ENCODE data around the gene BCAN.
"Not testable (repeated sequence)": the region's sequence is repeated elsewhere in the genome, so short reads cannot be mapped to it uniquely, and the experiment has no call there.

Gene BCAN

DNA sequence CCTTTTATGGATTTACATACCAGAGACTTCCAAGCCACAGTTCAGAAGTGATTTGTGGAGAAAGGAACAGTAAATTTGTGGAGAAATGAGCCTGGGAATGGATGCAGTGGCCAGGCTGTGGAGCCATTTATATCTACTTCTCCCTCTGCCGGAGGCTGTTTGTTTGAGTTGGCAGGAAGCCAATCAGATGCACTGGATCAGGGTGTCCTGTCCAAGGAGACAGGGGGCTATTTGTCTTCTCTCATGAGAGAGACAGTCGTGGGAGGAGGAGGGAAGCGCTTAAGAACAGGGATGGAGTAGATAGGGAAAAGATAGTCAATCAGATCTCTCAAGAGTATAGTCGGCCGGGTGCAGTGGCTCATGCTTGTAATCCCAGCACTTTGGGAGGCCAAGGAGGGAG lies 25.5 kb upstream of the BCAN start:
- DNase-seq = peak; percentile 69 to 77

DNA sequence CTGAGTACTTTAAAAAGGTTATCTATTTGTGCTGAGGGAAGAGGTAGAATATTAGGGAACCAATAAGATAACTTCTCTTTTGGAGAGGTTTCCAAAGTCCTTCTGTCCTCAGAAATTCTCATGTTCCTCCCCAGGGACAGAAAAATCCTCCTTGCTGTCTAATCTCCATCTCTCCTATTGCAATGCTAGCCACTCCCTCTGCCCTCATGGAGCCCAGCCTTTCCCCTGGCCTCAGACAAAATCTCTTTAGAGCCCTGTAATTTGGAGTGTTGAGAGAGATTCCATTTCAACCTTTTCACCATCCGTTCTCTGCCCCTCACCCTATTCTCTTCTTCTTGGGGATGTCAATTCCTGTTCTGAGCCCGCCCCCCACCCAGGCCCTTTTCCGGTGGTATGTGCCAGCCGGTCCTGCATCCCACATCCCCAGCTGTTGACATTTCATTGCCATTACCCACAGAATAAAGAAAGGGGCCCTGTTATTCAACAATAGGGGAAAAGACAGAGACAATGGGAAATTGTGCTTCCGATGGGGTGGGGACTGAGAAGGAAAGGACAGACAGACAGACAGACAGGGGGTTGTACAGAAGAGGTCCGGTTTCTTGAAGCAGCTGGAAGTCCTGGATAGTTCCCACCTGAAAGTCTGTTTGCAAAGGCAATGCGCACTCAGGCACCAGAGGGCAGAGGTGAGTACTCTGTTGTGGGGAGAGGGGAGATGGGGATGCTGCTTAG lies 22.9 kb upstream of the BCAN start, which contains the start of gene HAPLN2:
TSS of gene HAPLN2 (plus strand) at position 563 of the 729 bp plus-strand sequence. CDS start 4,076 bp downstream, outside the sequence.
- no peak for DNase-seq

DNA sequence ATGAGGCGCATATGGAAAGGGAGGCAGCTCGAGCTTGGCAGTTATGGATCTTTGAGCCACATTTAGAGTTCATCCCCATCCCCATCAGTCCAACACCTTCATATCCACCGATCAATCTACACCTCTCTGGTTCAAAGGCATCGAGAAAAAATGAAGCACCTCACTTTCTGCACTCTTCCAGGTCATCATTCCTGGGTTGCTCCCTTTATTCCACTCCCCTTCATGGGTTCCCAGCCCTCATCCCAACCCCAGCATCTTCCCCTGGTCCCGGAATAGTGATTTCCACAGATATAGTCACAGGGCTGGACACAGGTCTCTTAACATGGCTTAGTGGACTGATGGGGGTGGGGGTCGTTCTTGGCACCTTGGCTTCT lies 22.3 kb upstream of the BCAN start:
- no peak for DNase-seq

DNA sequence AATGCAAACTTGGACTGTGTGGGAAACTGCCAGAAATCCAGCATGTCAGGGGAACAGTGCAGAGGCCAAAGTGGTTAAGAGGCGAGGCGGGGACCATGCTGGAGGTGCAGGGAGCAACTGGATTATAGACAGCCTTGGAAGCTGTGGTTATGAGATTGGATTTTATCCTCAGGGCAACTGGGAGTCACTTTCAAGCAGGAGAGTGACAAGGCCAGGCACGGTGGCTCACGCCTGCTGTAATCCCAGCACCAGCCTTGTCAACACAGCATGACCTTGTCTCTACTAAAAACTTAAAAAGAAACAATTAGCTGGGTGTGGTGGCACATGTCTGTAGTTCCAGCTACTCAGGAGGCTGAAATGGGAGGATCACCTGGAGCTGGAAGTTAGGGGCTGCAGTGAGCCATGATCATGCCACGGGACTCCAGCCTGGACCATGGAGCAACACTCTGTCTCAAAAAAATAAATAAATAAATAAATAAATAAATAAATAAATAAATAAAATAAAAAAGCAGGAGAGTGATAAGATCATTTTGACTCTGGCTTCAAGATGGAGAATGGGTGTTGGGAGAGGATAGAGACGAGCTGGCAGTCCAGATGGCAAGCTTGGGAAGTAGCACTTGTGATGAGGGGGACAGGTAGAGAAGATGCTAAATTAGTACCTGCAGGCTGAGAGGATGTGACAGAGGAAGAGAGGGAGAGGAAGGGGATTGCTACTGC lies 19.2 kb upstream of the BCAN start:
- no peak for DNase-seq

DNA sequence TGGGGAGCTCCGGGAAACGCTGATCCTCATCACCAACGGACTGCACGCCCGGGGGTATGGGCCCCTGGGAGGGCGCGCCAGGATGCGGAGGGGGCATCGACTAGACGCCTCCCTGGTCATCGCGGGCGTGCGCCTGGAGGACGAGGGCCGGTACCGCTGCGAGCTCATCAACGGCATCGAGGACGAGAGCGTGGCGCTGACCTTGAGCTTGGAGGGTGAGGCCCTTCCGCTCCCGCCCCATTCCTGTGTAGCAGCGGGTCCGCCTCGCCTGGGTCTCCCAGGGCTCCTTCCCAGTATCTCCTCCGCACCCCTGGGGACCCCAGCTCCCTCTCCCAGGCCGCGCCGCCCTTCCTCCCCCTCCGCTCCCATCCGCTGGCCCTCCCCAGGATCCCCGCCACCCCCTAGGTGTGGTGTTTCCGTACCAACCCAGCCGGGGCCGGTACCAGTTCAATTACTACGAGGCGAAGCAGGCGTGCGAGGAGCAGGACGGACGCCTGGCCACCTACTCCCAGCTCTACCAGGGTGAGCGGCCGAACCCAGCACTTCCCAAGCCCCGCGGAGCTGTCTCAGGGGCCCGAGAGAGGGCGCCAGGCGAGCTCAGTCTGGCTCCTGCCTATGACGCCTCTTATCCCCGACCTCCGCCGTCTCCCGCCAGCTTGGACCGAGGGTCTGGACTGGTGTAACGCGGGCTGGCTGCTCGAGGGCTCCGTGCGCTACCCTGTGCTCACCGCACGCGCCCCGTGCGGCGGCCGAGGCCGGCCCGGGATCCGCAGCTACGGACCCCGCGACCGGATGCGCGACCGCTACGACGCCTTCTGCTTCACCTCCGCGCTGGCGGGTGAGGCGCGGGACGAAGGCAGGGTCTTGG lies 17.7 kb upstream of the BCAN start:
- DNase-seq = no peak

DNA sequence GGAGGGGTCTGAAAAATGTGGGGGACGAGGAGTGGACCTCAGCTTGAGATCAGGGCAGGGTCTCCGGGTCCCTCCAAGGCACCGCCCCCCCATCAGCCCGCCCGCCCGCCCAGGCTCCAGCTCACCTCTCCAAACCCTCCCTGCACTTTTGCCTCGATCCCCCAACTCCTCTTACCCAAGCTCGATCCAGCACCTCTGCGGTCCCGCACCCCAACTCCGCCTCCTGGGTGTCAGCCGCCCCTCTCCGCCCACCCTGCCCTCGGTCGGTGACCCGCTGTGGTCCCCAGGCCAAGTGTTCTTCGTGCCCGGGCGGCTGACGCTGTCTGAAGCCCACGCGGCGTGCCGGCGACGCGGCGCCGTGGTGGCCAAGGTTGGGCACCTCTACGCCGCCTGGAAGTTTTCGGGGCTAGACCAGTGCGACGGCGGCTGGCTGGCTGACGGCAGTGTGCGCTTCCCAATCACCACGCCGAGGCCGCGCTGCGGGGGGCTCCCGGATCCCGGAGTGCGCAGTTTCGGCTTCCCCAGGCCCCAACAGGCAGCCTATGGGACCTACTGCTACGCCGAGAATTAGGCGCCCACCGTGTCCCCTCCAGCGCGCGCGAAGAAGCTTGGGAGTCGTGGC lies 17.0 kb upstream of the BCAN start:
- no peak for DNase-seq

DNA sequence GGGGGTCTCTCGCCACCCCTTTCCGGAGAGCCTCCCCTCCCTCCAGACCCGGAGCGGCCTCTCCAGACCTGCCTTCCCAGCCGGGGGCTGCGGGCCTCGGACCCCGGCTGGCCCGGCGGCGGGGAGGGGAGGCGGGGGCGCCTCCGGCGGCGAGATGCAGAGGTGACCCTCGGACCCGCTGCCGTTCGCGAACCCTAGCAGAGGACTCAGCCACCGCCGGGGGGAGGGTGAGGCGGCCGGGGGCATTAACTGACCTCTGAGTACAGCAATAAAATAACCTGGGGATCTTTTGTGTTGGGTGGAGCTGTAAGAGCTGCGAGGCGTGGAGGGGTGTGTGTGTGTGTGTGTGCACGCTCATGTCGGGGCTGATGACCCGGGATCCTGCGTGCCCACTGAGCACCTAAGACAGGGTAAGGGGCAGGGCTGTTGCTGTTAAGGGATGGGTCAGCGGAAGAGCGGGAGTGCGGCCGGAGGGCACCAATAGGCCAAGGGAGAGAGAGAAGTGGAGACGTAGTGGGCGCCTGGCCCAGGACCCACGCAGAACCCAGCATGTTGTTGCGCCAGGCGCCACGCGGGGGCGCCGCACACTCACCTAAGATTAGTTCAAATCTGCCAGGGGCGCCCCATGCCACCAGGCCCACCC lies 16.4 kb upstream of the BCAN start:
- DNase-seq = peak; percentile 33 to 74

DNA sequence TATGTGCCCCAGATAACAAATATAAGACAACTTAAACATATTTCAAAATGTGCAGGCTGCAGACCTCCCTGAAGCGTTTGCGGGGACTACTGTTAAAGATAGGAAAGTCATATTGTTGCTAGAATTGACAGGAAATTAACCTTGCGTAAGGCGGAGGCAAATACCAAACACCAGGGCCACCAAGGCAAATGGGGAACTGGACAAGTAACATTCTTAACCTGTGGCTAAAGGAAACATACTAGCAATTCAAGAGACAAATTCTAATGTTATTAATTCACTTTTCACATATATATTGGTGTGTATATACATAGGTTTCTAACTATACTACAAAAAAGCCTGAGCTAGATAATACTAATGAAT lies 15.9 kb upstream of the BCAN start:
- DNase-seq = no peak

DNA sequence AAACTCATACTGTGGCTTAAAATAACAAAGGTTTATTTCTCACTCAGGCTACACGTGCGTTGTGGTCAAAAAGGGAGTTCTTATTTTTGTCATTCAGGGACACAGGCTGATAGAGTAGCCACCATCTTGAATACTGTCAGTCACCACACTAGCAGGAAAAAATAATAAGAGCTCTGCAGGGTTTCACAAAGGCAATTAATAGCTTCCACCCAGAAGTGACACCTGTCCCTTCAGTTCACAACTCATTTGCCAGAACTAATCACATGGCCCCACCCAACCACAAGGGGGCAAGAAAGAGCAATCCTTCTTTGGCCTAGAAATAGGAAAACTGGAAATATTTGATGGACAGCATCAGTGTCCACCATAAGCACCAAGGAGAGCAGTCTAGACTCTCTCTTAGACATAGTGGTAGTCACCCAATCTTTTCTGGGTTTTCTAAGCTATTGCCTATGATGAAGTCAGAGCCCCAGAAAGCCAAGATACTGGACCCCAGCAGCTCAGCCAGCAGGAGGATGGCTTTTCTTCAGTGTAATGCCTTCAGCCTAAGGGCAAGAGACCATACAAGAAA lies 14.5 kb upstream of the BCAN start:
- DNase-seq = peak; percentile 30 to 61

DNA sequence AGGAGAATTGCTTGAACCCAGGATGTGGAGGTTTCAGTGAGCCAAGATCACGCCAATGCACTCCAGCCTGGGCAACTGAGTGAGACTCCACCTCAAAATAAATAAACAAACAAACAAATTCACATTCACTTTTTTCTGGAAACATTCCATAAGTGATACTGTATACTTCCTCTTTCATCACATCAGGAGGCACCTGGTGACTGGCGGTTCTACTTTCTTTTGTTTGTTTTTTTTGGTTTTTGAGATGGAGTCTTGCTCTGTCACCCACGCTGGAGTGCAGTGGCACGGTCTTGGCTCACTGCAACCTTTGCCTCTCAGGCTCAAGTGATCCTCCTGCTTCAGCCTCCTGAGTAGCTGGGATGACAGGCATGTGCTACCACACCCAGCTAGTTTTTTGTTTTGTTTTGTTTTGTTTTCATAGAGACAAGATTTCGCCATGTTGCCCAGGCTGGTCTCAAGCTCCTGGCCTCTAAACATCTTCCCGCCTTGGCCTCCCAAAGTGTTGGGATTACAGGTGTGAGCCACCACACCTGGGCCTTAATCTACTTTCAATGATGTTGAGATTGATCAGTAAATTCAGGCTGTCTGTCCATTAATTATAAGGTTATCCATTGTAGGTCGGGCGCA lies 12.0 kb upstream of the BCAN start:
- DNase-seq = no peak

DNA sequence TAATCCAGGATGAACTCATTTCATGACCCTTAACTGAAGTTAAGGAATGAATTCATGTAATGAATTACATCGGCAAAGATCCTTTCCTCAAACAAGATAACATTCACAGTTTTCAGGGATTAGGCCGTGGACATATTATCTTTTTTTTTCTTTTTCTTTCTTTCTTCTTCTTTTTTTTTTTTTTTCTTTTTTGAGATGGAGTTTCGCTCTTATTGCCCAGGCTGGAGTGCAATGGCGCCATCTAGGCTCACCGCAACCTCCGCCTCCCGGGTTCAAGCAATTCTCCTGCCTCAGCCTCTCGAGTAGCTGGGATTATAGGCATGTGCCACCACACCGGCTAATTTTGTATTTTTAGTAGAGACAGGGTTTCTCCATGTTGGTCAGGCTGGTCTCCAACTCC lies 10.8 kb upstream of the BCAN start:
- not testable (repeated sequence) for DNase-seq

DNA sequence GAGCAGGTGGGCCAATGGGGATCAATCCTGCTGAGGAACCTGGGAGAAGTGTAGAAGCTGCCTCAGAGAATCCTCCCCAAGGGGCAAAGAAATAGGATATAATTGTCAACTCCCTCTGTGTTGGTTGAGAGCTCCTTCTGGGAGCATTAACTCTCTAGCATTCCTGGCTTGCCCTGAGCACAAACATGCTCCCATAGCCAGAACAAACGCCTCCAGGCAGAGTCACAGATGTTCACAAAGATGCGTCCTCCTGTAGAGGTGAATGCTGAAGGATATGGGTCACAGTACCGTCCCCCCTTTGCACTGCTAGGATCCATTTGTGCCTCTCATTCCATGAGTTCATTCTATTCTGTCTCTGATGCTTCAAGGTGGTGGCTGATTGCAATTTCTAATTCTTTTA lies 9.6 kb upstream of the BCAN start:
- no peak for DNase-seq

DNA sequence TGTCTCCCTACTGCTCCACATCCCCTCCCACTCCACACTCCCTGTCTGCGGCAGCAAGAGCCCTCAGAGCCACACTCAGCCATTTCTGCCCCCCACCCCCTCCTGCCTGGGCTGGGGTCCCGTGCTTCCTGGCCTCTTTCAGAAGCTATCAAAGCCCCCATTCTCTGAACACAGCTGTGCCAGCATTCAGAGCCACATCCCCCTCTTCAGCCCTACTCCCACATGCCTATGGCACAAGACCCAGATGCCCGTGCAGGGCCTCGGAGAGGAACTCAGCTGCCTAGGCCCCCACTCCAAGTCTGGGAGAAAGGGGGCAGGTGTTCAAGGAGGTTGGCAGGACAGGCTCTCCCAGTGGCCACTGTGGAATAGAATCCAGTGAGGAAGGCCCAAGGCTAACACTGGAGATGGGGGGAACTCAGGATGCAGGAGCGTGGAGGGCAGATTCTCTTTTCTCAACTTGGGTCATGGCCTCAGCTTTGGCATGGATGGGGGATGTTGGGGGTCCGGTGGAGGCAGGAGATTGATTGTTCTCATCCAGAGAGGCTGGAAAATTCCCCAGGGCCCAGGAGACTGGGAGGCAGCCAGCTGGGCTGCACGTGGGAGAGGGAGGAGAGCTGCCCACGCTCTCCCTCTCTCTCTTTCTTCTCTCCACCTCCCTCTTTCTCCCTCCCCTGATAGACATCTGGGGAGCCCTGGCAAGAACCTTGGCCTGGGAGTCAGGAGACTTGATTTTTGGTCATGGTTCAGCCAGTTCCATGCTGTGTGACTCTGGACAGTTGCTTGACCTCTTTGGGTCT lies 3.5 kb upstream of the BCAN start:
- DNase-seq = no peak

DNA sequence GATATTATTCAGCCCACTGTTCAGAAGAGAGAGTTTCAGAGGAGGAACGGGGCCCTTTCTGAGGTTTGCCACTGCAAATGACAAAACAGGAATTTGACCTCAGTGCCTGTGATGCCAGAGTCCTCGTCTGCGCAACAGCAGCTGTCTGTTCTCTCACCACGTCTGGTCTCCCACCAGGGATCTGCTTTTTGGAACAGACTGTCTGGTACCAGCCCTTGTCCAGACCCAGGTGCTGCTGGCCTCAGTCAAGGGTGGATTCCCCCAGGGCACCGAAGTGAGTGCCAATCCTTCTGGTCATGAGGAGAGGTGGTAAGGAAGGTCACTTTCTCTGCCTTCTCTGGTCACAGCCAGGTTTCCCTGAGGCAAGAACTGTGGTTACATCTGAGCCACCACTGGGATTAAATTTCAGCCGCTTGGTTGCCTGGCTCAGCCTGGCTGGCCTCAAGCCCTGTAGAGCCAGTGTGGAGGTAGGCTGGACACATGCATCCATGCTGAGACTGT lies 2.3 kb upstream of the BCAN start:
- DNase-seq = no peak

DNA sequence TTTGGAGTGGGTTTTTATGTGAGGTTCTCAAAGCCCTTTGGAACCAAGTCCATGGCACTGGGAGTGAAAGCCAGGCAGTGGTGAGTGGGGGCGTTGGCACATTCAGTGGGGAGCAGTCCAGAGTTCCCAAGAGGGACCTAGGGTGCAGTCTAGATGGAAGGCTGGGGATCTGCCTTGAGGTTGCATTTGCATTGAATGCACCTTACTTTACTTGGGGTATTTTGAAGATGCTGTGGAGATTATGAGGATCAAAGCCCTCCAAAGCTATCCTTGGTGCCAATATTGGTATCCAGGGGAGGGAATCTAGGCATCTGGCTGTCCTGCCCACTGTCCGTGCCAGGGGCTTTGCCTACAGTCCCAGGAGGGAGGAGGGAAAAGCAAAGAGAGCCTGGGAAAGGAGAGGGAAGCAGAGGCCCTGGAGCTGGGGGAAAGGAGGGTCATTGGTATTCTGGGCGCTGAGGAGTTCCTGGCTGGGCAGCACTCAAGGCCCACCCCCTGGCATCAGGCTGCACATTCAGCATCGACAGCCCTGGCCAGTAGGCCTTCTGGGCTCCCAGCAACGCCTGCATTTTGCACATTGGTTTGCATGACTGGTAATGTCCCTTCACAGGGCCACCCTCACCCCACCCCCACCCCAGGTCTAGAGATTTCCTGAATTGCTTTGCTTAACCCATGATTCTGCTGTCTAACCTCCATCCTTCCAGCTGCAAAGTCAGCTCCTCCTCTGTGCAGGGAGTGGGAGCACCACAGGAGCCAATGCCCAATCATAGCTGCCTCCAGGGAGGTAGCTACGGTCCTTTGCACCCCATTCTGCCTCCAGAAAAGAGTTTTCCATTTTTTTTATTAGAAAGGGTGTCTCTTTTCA lies 843 bp upstream of the BCAN start:
- DNase-seq = no peak

DNA sequence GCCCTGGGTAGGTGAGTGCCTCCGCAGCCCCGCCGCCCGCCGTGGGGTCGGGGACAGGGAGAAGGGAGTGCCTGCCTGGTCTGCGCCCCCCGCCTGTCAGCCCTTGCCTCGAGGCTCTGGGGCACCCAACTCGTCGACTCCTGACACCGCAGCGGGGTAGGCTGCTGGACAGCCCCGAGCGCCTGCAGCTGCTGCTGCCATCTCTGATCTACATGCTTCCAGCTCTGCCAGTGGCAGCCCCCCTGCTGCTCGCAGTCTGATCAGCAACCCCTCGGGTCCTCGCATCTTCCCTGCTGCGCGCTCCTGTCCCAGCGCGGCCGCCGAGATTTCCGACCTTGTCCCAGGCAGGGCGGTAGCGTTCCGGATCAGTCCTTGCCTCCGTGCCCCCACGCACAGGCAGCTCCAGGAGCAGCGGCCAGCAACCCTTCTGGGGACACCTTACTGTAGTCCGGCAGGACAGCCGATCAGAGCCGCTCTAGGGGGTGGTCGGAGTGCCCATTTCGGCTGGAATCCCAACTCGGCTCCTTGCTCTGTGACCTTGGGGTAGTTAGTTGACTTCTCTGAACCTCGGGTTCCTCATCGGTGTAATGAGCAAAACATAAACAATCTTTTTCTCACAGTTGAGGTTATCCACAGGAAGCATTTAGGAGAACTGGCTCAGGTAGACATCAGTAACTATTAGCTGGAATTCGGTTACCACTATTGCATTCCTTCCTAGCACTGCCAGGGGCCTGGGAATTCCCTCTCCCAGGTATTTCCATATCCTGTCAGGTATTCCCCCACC lies 540 bp downstream of the BCAN start:
- no peak for DNase-seq

DNA sequence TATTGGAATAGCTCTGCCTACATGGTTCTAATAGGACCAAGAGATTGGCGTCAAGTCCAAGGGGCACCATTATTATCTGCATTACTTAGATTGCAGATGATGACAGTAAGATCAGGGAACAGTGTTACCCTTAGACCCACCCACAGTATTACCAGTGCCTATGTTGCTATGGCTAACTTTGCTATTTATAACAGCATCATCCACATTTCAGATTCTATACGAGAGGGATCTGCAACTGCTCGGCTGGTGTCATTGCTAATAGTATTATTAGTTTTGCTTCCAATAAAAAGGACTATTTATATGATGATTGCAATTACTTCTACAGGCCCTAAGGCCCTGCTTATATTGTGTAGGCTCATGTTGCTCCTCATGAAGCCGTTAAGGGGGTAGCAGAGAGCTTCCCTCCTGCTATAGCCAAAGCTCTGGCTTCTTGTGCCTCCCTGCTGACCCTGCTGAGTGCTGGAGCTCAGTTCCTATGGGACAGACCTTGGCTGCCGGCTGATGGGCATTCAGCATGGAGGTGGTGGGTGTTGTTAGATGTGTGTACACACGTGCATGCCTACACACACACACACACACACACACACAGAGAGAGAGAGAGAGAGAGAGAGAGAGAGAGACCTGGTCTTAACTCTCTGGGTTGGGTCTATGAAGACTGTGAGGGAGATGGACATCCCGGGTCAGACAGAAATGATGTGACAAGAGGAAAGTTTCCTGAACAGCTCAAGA lies 1.3 kb downstream of the BCAN start:
- DNase-seq = no peak

DNA sequence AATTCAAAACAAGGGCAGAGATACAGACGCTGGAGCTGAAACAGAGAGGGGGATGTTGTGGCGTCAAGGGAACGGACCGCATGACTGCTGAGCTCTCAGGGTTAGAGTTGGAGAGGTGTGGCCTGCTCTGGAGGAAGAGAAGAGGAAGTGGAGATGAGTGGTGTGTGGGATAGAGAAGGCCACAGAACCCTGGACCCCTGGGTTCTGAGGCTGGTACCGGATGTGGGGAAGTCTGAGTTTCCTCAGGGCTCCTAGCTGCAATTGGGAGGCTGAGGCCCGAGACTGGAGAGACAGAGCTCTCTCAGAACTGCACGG lies 1.8 kb downstream of the BCAN start:
- no peak for DNase-seq
